ENCODE measurements around the gene NOL9.
"Not testable (repeated sequence)": the region's sequence is repeated elsewhere in the genome, so short reads cannot be mapped to it uniquely, and the experiment has no call there.

DNA sequence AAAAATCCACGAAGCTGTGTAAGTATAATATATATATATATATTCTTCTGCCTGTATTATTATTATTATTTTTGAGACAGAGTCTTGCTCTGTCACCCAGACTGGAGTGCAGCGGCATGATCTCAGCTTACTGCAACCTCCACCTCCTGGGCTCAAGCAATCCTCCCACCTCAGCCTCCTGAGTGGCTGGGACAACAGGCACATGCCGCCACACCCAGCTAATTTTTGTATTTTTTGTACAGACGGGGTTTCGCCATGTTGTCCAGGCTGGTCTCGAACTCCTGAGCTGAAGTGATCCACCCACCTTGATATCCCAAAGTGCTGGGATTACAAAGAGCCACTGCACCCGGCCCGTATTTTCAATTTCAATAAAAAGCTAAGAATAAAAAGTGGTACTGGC, 45.7 kb upstream of the NOL9 start:
- TF ChIP-seq, protein P1, sequence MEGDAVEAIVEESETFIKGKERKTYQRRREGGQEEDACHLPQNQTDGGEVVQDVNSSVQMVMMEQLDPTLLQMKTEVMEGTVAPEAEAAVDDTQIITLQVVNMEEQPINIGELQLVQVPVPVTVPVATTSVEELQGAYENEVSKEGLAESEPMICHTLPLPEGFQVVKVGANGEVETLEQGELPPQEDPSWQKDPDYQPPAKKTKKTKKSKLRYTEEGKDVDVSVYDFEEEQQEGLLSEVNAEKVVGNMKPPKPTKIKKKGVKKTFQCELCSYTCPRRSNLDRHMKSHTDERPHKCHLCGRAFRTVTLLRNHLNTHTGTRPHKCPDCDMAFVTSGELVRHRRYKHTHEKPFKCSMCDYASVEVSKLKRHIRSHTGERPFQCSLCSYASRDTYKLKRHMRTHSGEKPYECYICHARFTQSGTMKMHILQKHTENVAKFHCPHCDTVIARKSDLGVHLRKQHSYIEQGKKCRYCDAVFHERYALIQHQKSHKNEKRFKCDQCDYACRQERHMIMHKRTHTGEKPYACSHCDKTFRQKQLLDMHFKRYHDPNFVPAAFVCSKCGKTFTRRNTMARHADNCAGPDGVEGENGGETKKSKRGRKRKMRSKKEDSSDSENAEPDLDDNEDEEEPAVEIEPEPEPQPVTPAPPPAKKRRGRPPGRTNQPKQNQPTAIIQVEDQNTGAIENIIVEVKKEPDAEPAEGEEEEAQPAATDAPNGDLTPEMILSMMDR (IDR thresholded peaks at IDR 0.05; ENCODE audit: low read depth, low read length) = not testable (repeated sequence)
- TF ChIP-seq EZH2phosphoT487 (IDR thresholded peaks at IDR 0.05; ENCODE audit: low read depth) = not testable (repeated sequence)
